SIG-M5 (cell line): ENCODE measurements around the gene SWSAP1.
"Not testable (repeated sequence)": the region's sequence is repeated elsewhere in the genome, so short reads cannot be mapped to it uniquely, and the experiment has no call there.

Experiments used
- DNase-seq: peaks from one replicate; lab custom pipeline; 2025; lab: John Stamatoyannopoulos, UW

SWSAP1 gene, protein sequence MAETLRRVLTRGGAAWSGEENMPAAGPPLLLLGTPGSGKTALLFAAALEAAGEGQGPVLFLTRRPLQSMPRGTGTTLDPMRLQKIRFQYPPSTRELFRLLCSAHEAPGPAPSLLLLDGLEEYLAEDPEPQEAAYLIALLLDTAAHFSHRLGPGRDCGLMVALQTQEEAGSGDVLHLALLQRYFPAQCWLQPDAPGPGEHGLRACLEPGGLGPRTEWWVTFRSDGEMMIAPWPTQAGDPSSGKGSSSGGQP

DNA sequence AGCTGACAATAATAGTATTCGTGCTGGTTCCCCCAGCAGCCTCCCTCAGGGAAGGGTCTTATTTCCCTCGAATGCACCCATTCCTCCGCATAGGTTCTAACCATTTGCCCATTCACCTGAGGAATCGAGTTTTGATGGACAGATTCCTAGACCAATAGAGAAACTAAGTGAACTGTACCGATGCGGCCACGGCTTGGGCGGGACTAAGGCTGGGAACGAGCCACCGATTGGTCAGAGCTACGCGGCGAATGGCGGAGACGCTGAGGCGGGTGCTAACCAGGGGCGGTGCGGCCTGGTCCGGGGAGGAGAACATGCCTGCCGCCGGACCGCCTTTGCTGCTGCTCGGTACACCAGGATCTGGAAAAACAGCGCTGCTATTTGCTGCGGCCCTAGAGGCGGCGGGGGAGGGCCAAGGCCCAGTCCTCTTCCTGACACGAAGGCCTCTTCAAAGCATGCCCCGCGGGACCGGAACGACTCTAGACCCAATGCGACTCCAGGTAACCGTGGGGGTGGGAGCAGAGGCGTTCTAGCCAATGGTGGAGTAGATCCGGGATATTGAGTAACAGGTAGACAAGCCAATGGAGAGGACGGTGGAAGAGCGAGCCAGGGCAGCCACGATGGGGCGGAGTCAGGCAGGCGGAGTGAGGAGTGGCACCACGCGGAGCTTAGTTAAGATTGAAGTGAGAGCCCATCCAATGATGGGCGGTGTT, at the start of gene SWSAP1:
Gene SWSAP1, plus strand, starts transcription at position 234 of the 710 bp plus-strand sequence. Its CDS starts 15 bp downstream, at position 249.
- DNase-seq, result peak; percentile 98

DNA sequence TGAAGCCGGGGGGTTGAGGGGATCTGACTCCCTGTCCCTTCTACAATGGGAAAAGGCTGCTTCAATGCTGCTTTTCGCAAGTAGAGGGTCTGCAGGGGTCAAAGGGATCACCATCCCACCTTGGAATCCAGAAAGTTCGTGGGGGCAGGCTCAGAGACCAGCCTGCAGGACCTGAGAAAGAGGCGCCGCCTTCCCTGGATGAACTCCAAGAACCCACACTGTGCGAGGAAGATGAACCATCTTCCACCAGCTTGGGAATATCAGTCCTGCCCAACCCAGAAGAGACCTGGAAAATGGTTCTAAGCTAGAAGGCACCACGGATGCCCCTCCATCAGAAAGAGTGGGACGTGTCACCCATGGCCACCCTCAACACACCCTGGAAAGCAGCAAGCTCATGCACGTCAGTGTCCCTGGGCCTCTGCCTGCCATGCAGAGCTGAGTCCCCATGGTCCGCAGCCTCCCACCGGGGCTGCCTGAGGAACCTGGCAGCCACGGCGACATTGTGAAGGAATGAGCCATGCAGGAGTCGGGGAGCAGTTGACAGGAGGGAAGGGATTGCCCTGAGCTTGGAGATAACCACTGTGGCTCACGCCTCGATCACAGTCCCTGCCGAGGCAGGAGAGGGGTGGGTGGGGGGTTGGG, 49.6 kb upstream of the SWSAP1 start:
- DNase-seq, result no peak

DNA sequence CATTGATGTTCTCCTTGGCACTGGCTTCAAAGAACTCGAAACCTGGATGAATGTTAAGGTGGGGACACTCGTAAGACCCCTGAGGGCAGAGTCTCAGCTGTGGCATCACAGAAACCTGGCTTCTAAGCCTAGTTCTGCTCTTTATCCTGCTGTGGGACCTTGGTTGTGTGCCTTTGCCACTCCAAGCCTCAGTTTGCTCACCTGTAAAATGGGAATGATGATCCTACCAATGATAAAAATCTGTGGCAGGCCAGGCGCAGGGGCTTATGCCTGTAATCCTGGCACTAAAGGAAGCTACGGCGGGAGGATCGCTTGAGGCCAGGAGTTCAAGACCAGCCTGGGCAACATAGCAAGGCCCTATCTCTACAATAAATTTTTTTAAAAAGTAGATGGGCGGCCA, 48.9 kb upstream of the SWSAP1 start:
- DNase-seq, result no peak

DNA sequence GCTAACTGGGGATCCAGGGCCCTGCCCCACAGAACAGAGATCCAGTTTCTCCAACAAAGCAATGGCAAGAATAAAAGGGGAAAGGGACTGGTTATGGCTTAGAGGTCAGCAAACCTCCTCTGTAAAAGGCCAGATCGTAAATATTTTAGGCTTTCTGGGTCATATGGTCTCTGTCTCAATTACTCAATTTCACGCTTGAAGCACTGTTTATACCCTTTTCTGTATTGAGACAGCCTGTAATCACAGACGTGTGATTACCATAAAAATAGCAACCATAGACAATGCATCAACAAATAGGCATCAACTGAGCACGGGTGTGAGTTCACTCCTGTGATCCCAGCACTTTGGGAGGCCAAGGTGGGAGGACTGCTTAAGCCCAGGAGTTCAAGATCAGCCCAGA, 44.3 kb upstream of the SWSAP1 start:
- DNase-seq, result no peak

DNA sequence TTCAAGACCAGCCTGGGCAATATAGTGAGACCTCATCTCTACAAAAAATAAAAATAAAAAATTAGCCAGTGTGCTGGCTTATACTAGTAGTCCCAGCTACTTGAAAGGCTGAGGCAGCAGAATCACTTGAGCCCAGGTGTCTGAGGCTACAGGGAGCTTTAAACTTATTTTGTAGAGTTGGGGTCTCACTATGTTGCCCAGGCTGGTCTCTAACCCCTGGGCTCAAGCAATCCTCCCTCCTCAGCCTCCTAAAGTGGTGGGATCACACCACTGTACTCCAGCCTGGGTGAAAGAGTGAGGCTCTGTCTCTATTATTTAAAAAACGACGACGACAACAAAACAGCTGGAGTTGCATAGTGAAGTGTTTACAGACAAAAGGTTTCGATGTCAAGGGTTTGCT, 43.0 kb upstream of the SWSAP1 start:
- no peak for DNase-seq

DNA sequence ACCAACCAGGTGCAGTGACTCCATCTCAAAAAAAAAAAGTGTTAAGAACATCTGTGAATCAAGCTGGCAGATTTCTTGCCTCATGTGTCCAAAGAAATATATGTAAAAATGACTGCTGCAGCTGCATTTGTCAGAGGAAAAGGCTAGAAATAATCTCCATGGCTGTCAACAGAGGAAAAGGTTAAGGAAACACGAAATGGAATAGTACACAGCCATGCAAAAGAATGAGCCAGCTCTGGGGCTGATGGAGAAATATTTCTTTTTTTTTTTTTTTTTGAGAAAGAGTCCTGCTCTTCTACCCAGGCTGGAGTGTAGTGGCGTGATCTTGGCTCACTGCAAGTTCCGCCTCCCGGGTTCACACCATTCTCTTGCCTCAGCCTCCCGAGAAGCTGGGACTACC, 41.6 kb upstream of the SWSAP1 start:
- DNase-seq, result no peak

DNA sequence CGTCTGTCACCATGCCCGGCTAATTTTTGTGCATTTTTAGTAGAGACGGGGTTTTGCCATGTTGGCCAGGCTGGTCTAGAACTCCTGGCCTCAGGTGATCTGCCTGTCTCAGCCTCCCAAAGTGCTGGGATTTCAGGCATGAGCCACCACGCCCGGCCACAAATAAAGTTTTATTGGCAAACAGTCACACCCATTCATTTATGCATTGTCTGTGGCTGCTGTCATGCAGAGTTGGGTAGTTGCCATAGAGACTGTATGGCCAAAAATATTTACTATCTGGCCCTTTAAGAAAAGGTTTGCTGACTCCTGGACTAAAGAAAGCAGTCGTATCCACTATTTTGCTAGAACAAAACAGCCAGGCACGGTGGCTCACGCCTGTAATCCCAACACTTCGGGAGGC, 40.6 kb upstream of the SWSAP1 start:
- not testable (repeated sequence) for DNase-seq

DNA sequence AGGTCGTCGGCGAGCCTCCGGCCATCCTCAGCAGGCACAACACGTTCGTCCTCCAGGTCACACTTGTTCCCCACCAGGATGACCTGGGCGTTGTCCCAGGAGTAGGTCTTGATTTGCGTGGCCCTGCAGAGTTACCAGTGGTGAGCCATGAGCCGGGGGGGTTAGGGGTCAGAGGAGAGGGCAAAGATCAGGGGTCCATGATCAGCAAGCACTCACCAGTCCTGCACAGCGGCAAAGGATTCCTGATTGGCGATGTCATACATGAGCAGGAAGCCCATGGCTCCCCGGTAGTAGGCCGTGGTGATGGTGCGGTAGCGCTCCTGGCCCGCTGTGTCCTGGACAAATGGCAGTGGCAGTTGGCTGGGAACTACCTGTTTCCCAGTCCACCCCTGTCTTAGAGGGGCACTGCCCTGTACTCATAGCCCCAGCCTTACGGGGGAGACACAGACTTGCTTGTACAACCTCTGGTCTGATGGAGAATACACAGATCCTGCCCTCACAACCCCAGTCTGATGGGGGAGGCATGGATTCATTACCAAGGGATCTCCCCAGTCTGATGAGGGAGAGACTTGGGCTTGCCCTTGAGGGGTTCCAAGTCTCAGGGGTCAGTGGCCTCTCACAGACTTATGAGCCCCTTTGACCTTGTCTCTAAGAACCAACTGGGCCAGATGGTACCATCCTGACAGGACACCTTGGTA, 38.9 kb upstream of the SWSAP1 start:
- DNase-seq, result no peak

DNA sequence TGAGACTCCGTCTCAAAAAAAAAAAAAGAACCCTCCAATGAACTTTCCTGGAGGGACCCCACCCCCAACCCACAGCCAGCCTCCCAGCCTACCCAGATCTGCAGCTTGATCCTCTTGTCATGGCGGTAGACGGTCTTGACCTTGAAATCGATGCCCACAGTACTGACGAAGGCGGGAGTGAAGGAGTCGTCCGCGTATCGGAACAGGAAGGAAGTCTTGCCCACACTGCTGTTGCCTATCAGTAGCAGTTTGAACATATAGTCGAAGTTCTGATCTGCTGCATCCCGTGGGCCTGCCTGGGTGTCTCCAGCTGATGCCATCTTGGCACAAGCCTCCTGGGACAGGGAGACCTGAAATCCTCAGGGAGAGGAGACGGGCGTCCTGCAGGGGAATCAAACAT, 37.4 kb upstream of the SWSAP1 start:
- DNase-seq, result no peak

DNA sequence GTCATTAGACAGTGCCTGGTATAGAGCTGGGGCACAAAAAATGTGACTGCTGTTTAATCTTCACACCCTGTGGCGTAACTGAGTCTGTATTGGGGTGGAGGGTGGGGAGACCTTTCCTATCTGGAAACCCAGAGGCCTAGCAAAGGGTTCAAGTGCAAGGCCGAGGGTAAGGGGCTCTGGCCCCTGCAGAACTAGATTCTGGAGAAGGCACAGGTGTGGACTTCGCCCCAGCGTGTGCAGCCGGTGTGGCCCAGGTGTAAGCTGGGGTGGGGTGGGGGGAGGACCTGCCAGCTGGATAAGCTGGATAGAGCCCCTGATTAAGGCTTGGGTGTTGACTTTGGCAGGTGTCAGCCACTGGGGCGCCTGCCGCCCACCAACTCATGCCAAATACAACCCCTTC, 36.3 kb upstream of the SWSAP1 start:
- no peak for DNase-seq

DNA sequence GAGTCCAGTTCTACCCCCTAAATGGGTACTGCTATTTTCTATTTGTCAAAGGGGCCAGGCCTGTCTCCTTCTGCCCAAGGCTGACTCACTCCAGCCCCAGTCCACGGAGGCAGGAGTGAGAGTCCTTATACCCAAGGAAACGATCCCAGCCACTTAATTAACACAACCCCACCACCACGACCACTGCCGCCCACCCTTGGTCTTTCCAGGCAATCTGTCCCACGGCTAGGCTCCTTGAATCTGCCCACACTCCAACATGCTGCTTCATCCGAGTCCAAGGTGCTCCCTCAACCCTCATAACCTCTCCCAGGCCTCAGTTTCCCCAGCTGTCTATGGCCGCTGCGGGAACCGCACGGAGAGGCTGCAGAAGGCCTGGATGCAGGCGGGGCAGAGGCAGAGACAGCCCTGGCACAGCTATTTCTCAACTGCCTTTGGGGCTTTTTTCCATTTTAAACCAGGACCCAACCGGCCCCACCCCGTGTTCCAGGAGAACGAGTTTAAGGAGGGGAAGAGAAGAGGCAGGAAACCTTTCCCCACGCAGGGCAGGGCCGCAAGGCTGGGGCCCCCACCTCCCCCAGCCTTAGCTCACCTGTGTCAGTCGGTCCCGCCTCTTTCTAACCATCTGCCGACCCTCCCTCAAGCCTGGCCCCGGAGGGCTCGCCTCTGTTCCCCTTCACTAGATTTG, 35.8 kb upstream of the SWSAP1 start:
- no peak for DNase-seq

DNA sequence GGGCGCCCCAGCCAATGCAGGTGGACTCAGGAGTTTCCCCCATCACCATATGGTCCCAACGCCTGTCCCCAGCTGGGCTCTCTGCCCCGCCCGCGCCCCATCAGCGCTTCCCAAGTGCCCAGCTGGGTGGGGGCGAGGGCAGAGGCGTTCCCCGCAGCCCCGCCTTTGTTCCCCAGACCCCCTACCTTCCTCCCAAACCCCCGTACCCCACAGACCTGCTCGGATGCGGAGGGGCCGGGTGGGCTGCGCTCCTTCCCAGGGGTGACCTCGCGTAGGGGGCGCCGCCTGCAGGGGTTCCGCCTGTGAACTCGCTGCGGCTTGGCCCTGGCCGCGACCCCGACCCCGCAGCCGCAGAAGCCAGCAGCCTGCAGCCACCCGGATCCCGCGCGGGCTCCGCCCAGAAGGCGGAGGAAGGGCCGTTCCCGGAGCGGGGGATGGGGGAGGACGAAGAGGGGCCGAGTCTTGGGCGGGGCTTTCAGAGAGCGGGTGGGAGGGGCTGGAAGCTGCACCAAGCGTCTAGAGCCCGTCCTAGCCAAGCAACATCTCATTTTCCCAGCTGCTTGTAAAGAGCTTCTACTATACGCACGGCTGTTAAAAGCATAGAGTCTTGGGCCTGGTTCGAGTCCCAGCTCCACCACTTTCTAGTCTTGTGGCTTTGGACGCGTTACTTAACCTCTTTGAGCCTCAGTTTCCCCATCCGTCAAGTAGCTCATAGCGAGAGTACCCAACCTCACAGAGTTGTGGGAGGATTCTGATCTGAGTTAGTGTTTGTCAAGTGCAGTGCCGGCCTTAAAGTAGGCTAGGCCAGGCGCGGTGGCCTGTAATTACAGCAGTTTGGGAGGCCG, 35.0 kb upstream of the SWSAP1 start, which contains the start of gene RAB3D:
Gene RAB3D, minus strand, starts transcription at position 404 of the 845 bp plus-strand sequence. CDS start 2,258 bp downstream, outside the sequence.
- DNase-seq, result peak; percentile 21

DNA sequence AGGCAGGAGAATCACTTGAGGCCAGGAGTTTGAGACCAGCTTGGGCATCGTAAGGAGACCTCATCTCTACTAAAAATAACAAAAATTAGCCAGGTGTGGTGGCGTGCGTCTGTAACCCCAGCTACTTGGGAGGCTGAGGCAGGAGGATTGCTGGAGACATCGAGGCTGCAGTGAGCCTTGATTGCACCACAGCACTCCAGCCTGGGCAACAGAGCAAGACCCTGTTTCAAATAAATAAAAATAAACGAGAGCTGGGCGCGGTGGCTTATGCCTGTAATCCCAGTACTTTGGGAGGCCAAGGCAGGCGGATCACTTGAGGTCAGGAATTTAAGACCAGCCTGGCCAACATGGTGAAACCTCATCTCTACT, 34.4 kb upstream of the SWSAP1 start:
- not testable (repeated sequence) for DNase-seq

DNA sequence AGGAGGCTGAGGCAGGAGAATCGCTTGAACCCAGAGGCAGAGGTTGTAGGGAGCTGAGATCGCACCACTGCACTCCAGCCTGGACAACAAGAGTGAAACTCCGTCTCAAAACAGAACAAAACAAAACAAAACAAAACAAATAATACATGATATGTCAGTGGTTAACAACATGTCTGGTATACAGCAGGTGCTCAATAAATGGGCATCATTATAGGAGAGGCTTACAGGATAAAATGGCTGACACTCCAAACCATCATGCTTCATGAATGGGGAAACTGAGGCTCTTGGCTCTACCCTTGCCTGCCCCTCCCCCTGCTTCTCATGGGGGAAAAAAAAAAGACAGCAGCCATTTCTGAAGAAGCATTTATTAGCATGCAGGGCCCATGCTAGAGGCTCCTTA, 32.0 kb upstream of the SWSAP1 start:
- no peak for DNase-seq

DNA sequence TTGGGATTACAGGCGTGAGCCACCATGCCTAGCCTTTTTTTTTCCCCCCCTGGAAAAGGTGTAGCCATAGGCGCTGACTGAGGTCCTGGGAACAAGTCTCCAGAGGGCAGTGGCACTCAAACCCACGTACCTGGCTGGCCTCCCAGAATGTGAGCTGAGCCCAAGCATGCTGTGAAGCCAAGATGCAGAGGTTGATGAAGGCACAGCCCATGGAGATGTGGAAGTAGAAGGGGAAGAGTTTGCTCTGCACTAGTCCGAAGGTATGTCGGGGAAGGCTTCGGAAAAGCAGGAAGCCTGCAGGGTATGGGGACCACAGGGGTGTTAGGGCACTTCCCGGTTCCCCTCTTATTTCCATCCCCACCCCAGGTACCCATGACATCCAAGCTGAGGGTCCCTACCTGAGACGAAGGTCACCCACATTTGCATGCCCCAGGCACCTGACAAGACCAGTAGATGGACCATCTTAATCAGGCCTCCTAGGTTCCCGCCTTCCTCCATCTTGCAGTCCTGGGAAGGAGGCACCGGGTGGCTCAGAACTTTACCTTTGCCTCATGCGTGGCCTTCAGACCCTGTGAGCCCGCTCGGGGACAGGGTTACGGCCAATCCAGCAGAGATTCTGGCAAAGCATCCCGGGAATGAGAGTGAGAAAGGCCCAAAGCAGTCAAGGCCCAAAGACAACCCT, 29.2 kb upstream of the SWSAP1 start:
- no peak for DNase-seq

DNA sequence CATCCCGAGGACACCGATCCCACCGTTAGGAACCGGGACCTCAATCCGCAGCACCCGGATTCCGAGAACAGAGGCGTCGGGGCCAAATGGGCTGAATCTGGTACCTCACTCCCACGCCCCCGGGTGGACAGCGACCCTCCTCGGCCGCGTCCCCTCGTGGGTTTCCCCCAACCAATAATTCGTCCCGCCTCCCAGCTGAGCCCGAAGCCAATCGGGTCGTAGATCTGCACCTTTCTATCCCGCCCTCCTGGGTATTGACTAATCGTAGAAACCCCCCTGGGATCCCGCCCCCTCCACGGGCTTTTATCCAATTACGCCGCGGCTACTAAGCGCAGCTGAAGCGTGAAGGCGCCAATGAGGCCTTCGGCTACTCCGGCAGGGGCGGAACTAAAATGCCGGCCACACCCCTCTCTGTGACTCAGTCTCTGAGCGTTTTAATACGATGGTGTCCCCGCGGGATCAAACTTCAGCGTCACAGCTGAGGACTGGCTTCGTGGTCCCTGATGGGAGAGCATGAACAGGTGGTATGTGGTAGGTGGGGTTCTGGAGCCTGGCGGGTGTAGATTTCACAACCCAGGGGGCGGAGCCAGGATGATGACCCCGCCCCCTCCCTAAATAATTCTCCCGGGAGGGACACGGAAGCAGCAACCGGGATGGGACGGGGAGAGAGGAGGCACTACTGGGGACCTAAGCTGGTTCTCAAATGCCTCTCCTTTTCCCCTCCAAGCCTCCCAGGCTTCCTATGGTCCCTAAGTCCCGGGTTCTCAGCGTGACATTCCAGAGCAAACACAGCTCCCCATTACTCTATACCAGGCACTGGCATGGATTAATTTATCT, 28.1 kb upstream of the SWSAP1 start, which contains the start of the genes CCDC159 and TMEM205:
Gene CCDC159, plus strand, starts transcription at position 416 of the 837 bp plus-strand sequence. Its CDS starts 88 bp downstream, at position 504.
Gene TMEM205, minus strand, starts transcription at position 165 of the 837 bp plus-strand sequence. CDS start 649 bp downstream, outside the sequence.
- DNase-seq, result peak; percentile 92

DNA sequence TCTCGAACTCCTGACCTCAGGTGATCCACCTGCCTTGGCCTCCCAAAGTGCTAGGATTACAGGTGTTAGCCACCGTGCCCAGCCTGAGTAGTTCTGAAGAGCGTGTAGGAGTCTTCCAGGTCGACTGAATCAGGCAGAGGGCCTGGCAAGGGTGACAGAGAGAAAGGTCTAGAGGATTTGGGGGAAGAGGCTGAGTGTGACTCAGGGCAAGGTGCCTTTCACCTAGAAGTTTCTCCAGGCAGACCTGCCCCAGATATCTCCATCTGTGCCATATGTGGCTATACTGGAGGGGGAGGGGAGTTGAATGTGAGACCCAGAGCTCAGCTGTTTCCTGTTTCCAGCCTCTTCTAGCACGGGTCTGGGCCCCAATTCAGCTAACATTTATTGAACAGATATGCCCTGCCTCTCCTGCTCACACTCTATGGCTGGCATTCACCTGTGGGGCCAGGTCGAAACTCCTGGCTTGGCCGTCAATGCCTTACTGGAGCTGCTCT, 26.9 kb upstream of the SWSAP1 start:
- no peak for DNase-seq

DNA sequence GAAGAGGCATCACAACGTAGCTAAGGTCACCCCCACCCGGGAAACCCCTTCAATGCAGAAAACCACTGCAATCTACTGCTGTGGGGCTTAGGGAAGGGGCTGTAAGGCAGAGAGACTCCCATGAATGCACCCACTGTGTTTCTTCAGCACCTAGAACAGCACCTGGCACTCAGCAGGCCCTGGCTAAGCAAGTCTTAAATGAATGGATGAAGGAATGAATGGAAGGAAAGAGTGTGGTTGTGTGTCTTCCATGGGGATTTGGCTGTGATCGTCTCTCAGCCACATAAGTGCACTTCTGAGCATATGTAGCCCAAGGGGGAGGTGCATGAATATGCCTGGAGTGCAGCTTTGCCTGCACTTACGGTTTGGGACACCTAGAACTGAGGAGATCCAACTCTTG, 25.3 kb upstream of the SWSAP1 start:
- no peak for DNase-seq

DNA sequence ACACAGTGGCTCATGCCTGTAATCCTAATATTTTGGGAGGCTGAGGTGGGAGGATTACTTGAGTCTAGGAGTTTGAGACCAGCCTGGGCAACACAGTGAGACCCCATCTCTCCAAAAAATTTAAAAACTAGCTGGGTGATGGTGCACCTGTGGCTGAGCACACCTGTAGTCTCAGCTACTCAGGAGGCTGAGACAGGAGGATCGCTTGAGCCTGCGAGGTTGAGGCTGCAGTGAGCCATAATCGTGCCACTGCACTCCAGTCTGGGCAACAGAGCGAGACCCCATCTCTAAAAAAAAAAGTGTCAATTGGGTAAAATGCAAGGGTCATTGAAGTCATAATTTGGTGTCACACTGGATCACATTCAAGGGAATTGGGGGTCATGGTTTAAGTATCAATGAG, 20.4 kb upstream of the SWSAP1 start:
- DNase-seq, result not testable (repeated sequence)
